SW480 (cell line): ENCODE data around the gene TTC21A.

Source experiments
- DNase-seq: peaks from one replicate; pipeline ENCODE4 v3.0.0-alpha.2; 2016; ENCODE audit warnings: low spot score

Gene TTC21A

GRCh38 chr3:39137435-39137936 is 30.0 kb downstream of the TTC21A start:
- DNase-seq = no peak

- no peak for DNase-seq
These were observed 30.7 kb downstream of the TTC21A start for GRCh38 chr3:39137991-39138803.

GRCh38 chr3:39138804-39139415 is 31.4 kb downstream of the TTC21A start:
- DNase-seq = no peak

GRCh38 chr3:39139442-39139841 is 32.0 kb downstream of the TTC21A start:
- no peak for DNase-seq

GRCh38 chr3:39140341-39140971 is 33.0 kb downstream of the TTC21A start:
- DNase-seq = no peak

- DNase-seq = no peak
These were observed 33.9 kb downstream of the TTC21A start for GRCh38 chr3:39141171-39141995.

GRCh38 chr3:39142067-39142466 is 34.6 kb downstream of the TTC21A start:
- no peak for DNase-seq

GRCh38 chr3:39143051-39143885 is 35.8 kb downstream of the TTC21A start:
- DNase-seq = no peak

- no peak for DNase-seq
These were observed 36.7 kb downstream of the TTC21A start for GRCh38 chr3:39144095-39144747.

- DNase-seq = no peak
These were observed 37.4 kb downstream of the TTC21A start for GRCh38 chr3:39144748-39145380.

GRCh38 chr3:39146083-39146501 is 38.6 kb downstream of the TTC21A start:
- DNase-seq = no peak

GRCh38 chr3:39146611-39147591 is 39.4 kb downstream of the TTC21A start:
- peak; percentile 89 for DNase-seq

- no peak for DNase-seq
These were observed 40.4 kb downstream of the TTC21A start for GRCh38 chr3:39147711-39148434.

GRCh38 chr3:39148435-39149058 is 41.1 kb downstream of the TTC21A start:
- DNase-seq = no peak

GRCh38 chr3:39149059-39149455 is 41.6 kb downstream of the TTC21A start:
- no peak for DNase-seq

GRCh38 chr3:39149498-39150147 is 42.1 kb downstream of the TTC21A start:
- DNase-seq = no peak

GRCh38 chr3:39150148-39150802 is 42.8 kb downstream of the TTC21A start:
- DNase-seq = no peak
